Activated naive CD8-positive, alpha-beta T cell (primary cell): Measurements from ENCODE around the gene HSD17B1.

Experiments
- H3K27ac Mint-ChIP-seq: one replicate; pipeline ENCODE4 v1.8.0; 2021; ENCODE audit warnings: mixed read lengths
- H3K27me3 Mint-ChIP-seq: one replicate; pipeline ENCODE4 v1.8.0; 2021; ENCODE audit warnings: mixed read lengths
- H3K36me3 Mint-ChIP-seq: one replicate; pipeline ENCODE4 v1.8.0; 2021; ENCODE audit warnings: mixed read lengths
- H3K4me1 Mint-ChIP-seq: one replicate; pipeline ENCODE4 v1.8.0; 2021; ENCODE audit warnings: low read depth, mixed read lengths
- H3K4me3 Mint-ChIP-seq: one replicate; pipeline ENCODE4 v1.8.0; 2021; ENCODE audit warnings: mild to moderate bottlenecking, mixed read lengths
- H3K9me3 Mint-ChIP-seq: one replicate; pipeline ENCODE4 v1.8.0; 2021; ENCODE audit warnings: low read depth, mixed read lengths

The HSD17B1 gene

DNA sequence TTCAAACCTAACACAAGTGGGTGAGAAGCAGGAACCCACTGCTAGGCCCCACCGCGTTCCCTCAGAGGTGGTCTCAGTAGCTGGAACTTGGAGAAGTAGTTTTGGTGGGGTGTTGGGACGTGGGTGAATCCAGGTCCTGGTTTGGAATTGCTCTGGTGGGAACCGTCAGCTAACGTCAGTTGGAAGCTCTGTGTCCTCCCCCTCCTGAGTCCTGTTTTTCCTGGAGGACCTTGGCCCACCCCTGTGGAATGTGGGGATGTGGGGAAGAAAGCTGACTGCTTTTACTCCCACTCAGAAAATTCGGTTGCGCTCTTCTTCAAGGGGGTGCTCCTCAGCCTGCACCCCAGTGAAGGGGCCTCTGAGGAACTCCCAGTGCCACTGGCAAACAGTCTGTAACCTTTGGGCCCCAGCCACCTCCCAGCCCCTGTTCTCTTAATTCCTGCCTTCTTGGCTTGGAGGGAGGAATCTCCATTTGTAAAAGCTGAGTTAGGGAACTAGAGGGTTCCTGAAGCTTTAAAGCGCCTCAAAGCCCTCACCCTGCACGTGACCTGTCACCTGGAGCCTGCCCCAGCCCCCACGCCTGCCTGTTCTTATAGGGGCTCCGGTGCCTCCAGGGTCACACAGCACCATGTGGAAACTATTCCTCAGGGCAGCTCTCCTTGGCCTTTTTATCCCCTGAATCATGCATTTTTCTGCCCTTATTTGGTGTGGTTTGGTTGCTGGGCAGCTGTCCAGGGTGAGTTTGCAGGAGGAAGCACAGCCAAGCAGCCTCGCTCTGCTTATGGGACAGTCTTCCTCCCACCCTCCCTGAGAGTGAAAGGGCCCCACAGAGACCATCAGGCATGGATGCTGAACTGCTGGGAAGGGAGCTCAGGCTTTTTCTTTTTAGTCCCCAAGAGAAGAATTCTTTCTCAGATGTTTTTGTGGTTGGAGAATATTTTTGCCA lies 32.9 kb upstream of the HSD17B1 start:
- Mint-ChIP-seq H3K36me3 (peaks cover 9% of the 10 kb centered on the region), H3K9me3 (no peaks in the 10 kb centered on the region), H3K27ac (no peak overlapping the region), H3K4me3 (no peak overlapping the region), H3K27me3 (no peaks in the 10 kb centered on the region), H3K4me1 (peaks cover 3% of the 10 kb centered on the region)

DNA sequence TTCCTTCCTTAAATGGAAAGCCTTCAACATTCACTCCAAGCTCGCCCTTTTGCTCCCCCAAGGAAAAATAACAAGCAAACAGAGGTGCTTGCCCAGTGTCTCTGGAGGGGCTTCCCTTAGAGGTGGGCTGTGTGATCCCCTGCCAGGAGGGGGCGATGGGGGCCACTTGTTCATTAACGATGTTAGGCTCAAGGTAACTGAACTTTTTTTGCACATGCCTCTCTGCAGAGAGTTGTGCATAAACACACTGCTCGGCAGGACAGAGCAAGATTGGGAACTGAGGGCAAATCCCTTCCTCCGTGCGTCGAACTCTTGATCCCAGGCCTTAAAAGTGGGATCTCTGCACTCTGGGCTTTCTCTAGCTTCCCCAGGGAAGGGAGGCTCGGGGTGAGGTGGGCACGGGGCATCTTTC lies 32.2 kb upstream of the HSD17B1 start:
- H3K27ac Mint-ChIP-seq, result no peak overlapping the region
- no peaks in the 10 kb centered on the region for H3K9me3 Mint-ChIP-seq
- H3K27me3 Mint-ChIP-seq, result no peaks in the 10 kb centered on the region
- peaks cover 9% of the 10 kb centered on the region for H3K36me3 Mint-ChIP-seq
- no peak overlapping the region for H3K4me3 Mint-ChIP-seq
- peaks cover 3% of the 10 kb centered on the region for H3K4me1 Mint-ChIP-seq

DNA sequence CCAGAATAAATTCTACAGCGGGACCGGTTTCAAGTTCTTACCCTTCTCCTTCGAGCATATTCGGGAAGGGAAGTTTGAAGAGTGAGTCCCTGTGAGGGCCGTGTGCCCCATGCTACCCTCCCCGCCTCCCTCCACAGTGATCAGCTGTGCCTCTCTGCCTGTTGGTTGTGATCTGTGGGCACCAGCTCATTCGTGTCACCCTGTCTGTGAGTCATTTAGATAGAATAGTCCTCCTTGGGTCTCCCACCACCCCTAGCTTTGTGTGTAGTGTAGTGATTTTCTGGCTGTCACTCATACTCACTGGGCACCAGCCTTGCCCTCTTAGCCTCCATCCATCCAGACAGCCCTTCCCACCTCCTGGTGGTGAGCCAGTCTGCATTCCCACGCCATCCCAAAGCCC lies 31.7 kb upstream of the HSD17B1 start:
- no peak overlapping the region for H3K27ac Mint-ChIP-seq
- H3K4me1 Mint-ChIP-seq, result peaks cover 3% of the 10 kb centered on the region
- H3K4me3 Mint-ChIP-seq, result no peak overlapping the region
- H3K36me3 Mint-ChIP-seq, result peaks cover 9% of the 10 kb centered on the region
- no peaks in the 10 kb centered on the region for H3K9me3 Mint-ChIP-seq
- no peaks in the 10 kb centered on the region for H3K27me3 Mint-ChIP-seq

DNA sequence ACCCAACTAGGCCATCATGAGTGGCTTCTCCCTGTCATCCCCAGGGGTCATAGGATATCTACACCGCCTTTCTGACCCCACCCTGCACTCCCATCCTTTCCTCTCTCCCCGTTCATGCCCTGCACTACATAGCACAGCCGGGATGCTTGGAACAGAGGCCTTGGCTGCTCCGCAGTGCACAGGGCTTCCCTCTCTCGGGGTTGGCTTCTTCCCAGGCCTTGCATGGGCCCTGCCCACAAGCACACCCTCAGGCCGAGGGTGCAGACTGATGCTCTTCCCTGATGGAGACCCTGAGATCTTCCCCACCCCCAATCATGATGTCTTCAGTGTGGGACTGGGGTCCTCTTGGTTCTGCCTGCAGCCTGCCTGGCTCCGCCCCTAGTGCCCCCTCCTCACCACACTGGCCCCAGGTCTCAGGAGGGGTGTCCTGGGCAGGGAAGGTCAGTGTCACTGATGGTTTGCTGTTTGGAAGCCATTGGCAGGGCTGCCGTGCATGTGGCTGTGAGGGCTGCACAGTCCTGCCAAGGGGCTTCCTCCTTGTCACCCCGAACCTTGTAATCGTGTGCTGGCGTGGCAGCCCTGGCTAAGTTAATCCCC lies 31.0 kb upstream of the HSD17B1 start:
- Mint-ChIP-seq H3K27ac (no peak overlapping the region), H3K36me3 (peaks cover 9% of the 10 kb centered on the region), H3K9me3 (no peaks in the 10 kb centered on the region), H3K4me3 (no peak overlapping the region), H3K4me1 (peaks cover 3% of the 10 kb centered on the region), H3K27me3 (no peaks in the 10 kb centered on the region)

DNA sequence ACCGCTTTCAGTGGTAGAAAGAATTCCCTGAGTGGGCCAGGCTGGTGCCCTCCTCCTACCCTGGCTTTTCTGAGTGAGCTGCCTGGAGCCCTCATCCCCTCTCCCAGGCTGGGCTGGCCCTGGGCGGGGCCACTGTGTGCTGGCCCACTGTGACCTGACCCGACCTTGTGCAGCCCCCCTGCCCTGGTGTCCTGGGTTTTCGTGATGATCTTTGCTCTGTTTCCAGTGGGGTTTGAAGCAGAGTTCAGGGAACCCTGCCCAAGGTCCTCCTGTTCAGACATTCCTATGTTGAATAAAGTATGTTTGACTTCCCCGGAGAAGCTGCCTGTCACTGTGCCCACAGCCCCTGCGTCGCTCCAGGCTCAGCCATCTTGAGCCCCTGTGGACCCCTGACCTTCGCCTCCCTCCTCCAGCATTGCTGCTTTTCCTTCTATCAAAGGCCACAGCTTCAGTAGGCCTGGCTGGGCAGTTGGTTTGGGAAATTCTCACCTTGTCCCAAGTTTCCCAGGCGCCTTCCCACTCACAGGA lies 30.4 kb upstream of the HSD17B1 start:
- Mint-ChIP-seq H3K4me1 (peaks cover 7% of the 10 kb centered on the region), H3K27ac (no peak overlapping the region), H3K9me3 (no peaks in the 10 kb centered on the region), H3K36me3 (peaks cover 9% of the 10 kb centered on the region), H3K4me3 (no peak overlapping the region), H3K27me3 (no peaks in the 10 kb centered on the region)

DNA sequence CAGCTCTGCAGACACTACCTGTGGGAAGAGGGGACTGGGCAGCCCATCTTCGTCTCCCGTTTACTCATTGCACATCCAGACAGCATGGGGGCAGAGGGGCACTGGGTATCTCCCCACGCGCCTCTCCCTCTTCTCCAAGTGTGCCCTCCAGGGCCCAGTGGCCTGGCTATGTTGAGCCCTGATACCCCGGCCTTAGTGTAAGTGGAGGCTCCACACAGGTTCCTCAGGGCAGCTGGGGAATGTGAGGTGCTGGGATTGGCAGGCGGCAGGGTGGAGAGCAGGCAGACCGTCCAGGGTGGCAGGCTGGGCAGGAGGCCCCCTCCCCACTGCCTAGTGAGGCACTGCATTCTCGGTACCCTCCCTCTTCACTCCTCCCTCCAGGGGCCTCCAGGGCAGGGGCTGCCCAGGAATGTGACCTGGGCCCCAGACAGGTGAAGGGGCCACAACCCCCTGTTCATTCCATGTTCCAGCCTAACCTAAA lies 29.9 kb upstream of the HSD17B1 start:
- Mint-ChIP-seq H3K4me1 (peaks cover 9% of the 10 kb centered on the region), H3K9me3 (no peaks in the 10 kb centered on the region), H3K27me3 (no peaks in the 10 kb centered on the region), H3K27ac (no peak overlapping the region), H3K4me3 (no peak overlapping the region), H3K36me3 (peaks cover 9% of the 10 kb centered on the region)

DNA sequence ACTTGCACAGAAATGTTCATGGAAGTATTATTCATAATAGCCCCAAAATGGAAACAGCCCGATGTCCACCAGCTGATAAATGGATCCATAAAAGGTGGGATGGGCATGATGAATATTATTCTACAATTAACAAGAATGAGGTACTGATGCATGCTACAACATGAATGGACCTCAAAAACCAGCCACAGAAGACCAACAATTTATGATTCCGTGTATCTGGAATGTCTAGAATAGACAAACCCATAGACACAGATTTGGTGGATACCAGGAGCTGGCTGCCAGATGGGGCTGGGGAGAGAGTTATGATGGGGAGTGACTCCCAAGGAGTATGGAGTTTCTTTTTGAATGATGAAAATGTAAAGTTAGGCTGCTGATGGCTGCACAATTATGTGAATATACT lies 27.5 kb upstream of the HSD17B1 start:
- no peak overlapping the region for H3K4me3 Mint-ChIP-seq
- no peaks in the 10 kb centered on the region for H3K27me3 Mint-ChIP-seq
- peaks cover 9% of the 10 kb centered on the region for H3K36me3 Mint-ChIP-seq
- no peaks in the 10 kb centered on the region for H3K9me3 Mint-ChIP-seq
- no peak overlapping the region for H3K27ac Mint-ChIP-seq
- H3K4me1 Mint-ChIP-seq, result peaks cover 23% of the 10 kb centered on the region

DNA sequence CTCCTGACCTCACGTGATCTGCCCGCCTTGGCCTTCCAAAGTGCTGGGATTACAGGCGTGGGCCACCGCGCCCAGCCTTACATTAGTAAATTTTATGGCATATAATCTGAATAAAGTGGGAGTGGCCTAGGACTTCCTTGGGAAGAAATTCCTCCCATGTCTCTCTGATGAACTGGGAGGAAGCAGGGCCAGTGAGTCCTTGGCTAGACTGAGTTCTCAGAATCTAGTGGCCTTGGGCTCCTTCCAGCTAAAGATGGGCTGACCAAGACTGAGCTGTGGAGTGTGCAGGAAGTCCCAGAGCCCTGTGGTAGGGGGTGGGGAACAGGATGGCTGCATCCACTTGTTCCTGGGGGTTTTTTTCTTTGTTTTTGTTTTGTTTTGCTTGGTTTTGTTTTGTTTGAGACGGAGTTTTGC lies 26.7 kb upstream of the HSD17B1 start:
- H3K27me3 Mint-ChIP-seq, result no peaks in the 10 kb centered on the region
- H3K36me3 Mint-ChIP-seq, result peaks cover 7% of the 10 kb centered on the region
- H3K4me3 Mint-ChIP-seq, result no peak overlapping the region
- no peak overlapping the region for H3K27ac Mint-ChIP-seq
- H3K4me1 Mint-ChIP-seq, result peaks cover 31% of the 10 kb centered on the region
- no peaks in the 10 kb centered on the region for H3K9me3 Mint-ChIP-seq

DNA sequence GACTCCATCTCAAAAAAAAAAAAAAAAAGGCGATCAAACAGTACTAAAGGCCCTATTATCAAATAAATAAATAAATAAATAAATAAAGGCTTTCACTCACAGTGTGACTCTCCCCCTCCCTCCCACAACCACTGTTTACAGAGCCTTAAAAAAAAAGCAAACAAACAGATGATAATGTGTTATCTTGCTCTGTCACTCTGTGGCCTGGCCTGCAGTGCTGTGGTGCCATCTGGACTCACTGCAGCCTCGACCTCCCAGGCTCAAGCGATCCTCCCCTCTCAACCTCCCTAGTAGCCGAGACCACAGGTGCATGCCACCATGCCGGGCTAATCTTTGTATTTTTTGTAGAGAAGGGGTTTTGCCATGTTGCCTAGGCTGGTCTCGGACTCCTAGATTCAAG lies 24.8 kb upstream of the HSD17B1 start:
- Mint-ChIP-seq H3K36me3 (peaks cover 4% of the 10 kb centered on the region), H3K4me1 (peaks cover 40% of the 10 kb centered on the region), H3K4me3 (no peak overlapping the region), H3K27ac (no peak overlapping the region), H3K27me3 (no peaks in the 10 kb centered on the region), H3K9me3 (no peaks in the 10 kb centered on the region)

DNA sequence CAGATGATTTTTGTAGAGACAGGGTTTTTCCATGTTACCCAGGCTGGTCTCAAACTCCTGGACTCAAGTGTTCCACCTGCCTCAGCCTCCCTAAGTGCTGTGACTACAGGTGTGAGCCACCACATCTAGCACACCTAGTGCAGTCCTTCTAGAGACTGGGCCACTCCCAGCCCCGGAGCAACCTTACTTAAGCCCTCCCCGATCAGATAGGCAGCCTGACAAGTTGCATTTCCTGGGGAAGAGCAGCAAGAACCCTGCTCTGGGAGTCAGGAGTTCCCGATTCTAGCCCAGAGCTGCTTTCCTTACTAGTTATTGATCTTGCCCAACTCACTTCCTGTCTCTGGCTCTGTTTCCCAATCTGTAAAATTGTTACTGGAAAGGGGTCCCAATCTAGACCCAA lies 23.7 kb upstream of the HSD17B1 start:
- Mint-ChIP-seq H3K4me3 (peak overlapping the region; percentile 10), H3K27ac (no peak overlapping the region), H3K4me1 (peaks cover 44% of the 10 kb centered on the region)

DNA sequence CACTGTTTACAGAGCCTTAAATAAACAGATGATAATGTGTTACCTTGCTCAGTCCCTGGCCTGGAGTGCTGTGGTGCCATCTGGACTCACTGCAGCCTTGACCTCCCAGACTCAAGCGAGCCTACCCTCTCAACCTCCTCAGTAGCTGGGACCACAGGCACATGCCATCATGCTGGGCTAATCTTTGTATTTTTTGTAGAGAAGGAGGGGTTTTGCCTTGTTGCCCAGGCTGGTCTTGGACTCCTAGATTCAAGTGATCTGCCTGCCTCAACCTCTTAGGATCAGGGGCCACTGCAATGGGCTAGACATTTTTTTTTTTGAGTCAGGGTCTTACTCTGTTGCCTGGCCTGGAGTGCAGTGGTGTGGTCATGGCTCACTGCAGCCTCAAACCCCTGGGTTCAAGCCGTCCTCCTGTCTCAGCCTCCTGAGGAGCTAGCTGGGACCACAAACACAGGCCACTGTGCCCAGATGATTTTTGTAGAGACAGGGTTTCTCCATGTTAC lies 21.7 kb upstream of the HSD17B1 start:
- Mint-ChIP-seq H3K9me3 (no peaks in the 10 kb centered on the region), H3K4me1 (peaks cover 49% of the 10 kb centered on the region), H3K27me3 (no peaks in the 10 kb centered on the region), H3K36me3 (no peaks in the 10 kb centered on the region), H3K4me3 (peak overlapping the region; percentile 84), H3K27ac (peak overlapping the region; percentile 64)

More for the DNA sequence above, 23.7 kb upstream of the HSD17B1 start:
- Mint-ChIP-seq H3K27me3 (no peaks in the 10 kb centered on the region), H3K36me3 (no peaks in the 10 kb centered on the region), H3K9me3 (no peaks in the 10 kb centered on the region)

DNA sequence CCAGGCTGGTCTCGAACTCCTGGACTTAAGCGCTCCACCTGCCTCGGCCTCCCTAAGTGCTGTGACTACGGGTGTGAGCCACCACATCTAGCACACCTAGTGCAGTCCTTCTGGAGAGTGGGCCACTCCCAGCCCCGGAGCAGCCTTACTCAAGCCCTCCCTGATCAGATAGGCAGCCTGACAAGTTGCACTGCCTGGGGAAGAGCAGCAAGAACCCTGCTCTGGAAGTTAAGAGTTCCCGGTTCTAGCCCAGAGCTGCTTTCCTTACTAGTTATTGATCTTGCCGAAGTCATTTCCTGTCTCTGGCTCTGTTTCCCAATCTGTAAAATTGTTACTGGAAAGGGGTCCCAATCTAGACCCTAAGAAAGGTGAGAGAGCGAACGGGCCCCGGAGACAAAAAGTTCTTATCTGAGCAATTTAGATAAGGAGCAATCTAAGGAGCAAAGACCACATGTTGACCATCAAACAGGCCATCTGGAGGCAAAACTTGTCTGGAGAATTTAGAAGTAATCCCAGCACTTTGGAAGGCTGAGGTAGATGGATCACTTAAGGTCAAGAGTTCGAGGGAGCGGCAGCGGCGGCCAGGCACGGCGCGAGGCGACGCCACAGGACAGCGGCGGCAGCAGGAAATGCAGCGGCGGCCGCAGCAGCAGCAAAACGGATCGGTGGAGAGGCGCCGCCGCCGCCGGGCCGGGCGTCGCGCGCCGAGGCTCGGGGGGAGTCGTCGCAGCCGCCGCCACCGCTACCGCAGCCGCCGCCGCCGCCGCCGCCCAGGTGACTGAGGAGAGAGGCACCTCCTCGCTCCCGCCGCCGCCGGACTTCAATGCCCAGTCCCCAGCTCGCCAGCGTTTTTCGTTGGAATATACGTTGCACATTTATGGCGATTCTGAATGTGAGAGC lies 21.0 kb upstream of the HSD17B1 start:
- Mint-ChIP-seq H3K36me3 (no peaks in the 10 kb centered on the region), H3K27ac (peak overlapping the region; percentile 76), H3K4me1 (peaks cover 50% of the 10 kb centered on the region), H3K4me3 (peak overlapping the region; percentile 84), H3K27me3 (no peaks in the 10 kb centered on the region), H3K9me3 (no peaks in the 10 kb centered on the region)

DNA sequence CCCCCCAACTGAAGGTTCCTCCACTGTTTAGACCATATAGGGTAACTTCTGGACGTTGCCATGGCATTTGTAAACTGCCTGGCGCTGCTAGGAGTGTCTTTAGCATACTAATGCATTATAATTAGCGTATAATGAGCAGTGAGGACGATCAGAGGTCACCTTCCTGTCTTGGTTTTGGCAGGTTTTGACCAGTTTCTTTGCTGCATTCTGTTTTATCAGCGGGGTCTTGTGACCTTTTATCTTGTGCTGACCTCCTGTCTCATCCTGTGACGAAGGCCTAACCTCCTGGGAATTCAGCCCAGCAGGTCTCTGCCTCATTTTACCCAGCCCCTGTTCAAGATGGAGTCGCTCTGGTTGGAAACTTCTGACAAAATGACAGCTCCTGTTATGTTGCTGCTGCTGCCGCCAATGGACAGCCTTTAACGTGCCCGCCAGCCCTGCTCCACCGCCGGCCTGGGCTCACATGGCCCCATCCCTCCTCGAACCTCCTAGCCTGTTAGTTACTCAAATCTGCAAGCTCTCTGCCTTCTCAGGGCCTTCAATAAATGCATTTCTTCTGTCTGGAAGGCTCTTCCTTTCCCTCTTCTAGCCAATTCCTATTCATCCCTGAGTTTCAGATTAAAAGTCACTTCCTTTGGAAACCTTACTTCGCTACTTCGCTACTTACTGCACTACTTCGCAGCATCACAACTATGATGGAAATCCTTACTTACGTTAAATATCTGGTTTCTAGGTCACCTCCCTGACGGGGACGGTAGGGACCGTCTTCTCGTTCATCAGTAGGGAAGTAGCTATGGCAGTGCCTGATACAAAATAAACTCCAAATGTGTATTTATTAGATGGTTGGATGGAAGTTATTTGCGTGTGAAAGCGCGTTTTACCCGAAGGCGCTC lies 17.3 kb upstream of the HSD17B1 start:
- Mint-ChIP-seq H3K9me3 (no peaks in the 10 kb centered on the region), H3K4me3 (peak overlapping the region; percentile 82), H3K27me3 (no peaks in the 10 kb centered on the region), H3K4me1 (peaks cover 42% of the 10 kb centered on the region), H3K27ac (peak overlapping the region; percentile 66), H3K36me3 (no peaks in the 10 kb centered on the region)

DNA sequence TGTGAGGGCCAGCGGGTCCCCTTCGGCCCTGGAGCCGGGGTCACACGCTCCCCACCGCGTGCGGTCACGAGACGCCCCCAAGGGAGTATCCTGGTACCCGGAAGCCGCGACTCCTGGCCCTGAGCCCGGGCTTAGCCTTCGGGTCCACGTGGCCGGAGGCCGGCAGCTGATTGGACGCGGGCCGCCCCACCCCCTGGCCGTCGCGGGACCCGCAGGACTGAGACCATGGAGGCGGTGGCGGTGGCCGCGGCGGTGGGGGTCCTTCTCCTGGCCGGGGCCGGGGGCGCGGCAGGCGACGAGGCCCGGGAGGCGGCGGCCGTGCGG lies 16.7 kb upstream of the HSD17B1 start, which contains the start of gene NAGLU:
Gene NAGLU (plus strand): TSS at position 194 of the 324 bp plus-strand sequence. CDS start 32 bp downstream, at position 226.
- no peaks in the 10 kb centered on the region for H3K9me3 Mint-ChIP-seq
- H3K27ac Mint-ChIP-seq, result peak within 1 kb of the TSS; percentile 81
- no peaks in the 10 kb centered on the region for H3K27me3 Mint-ChIP-seq
- no peaks in the 10 kb centered on the region for H3K36me3 Mint-ChIP-seq
- peaks cover 42% of the 10 kb centered on the region for H3K4me1 Mint-ChIP-seq
- H3K4me3 Mint-ChIP-seq, result peak within 1 kb of the TSS; percentile 88
